ENCODE results near the gene CYFIP1.

Gene CYFIP1

DNA sequence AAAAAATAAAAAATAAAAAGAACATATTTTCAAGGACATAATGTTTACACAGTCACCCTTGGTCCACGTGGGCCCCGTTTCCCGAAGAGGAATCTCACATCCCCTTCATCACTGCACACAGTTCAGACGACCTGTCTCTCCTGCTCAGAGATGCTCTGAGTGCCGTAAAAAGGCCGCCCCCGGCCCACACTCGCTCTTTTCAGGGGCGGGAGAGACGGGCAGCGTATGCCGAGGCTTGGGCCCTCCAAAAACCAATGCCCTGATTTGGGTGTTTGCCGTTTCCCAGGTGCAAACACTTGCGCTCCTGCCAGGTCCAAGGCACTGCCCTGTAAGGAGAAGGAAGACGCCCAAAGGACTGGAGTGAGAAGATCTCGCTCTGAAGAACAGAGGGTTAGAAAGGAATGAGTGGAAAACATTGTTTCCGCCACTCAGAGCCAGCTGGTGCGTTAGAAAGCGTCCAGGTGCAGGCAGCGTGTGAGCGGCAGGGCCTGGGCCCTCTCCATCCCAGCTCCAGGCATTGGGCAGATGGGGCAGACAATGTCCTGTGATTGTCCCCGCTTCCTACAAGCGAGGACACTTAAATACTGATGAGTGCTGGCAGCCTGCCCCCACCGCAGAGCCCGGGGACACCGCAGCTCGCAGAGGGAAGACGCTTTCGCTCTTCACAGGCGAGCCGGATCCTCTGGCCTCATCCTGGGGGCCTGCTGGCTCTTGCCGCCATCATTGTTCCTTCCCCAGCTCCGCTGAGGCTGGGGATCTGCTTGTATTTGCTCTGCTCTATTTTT, 88.5 kb downstream of the CYFIP1 start:
- H3K4me1 ChIP-seq (ENCODE audit: control insufficient read depth, insufficient read depth, low read length) = no peaks in the 10 kb centered on the region
- TF ChIP-seq, protein P1, sequence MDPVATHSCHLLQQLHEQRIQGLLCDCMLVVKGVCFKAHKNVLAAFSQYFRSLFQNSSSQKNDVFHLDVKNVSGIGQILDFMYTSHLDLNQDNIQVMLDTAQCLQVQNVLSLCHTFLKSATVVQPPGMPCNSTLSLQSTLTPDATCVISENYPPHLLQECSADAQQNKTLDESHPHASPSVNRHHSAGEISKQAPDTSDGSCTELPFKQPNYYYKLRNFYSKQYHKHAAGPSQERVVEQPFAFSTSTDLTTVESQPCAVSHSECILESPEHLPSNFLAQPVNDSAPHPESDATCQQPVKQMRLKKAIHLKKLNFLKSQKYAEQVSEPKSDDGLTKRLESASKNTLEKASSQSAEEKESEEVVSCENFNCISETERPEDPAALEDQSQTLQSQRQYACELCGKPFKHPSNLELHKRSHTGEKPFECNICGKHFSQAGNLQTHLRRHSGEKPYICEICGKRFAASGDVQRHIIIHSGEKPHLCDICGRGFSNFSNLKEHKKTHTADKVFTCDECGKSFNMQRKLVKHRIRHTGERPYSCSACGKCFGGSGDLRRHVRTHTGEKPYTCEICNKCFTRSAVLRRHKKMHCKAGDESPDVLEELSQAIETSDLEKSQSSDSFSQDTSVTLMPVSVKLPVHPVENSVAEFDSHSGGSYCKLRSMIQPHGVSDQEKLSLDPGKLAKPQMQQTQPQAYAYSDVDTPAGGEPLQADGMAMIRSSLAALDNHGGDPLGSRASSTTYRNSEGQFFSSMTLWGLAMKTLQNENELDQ (tag by site-specific recombination; IDR thresholded peaks at IDR 0.05; ENCODE audit: low read depth) = no peak
- TF ChIP-seq, protein P2, sequence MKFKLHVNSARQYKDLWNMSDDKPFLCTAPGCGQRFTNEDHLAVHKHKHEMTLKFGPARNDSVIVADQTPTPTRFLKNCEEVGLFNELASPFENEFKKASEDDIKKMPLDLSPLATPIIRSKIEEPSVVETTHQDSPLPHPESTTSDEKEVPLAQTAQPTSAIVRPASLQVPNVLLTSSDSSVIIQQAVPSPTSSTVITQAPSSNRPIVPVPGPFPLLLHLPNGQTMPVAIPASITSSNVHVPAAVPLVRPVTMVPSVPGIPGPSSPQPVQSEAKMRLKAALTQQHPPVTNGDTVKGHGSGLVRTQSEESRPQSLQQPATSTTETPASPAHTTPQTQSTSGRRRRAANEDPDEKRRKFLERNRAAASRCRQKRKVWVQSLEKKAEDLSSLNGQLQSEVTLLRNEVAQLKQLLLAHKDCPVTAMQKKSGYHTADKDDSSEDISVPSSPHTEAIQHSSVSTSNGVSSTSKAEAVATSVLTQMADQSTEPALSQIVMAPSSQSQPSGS (tag by site-specific recombination; IDR thresholded peaks at IDR 0.05; ENCODE audit: low read depth) = no peak
- TF ChIP-seq, protein P3, sequence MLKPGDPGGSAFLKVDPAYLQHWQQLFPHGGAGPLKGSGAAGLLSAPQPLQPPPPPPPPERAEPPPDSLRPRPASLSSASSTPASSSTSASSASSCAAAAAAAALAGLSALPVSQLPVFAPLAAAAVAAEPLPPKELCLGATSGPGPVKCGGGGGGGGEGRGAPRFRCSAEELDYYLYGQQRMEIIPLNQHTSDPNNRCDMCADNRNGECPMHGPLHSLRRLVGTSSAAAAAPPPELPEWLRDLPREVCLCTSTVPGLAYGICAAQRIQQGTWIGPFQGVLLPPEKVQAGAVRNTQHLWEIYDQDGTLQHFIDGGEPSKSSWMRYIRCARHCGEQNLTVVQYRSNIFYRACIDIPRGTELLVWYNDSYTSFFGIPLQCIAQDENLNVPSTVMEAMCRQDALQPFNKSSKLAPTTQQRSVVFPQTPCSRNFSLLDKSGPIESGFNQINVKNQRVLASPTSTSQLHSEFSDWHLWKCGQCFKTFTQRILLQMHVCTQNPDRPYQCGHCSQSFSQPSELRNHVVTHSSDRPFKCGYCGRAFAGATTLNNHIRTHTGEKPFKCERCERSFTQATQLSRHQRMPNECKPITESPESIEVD (tag by site-specific recombination; IDR thresholded peaks at IDR 0.05) = no peak
- TF ChIP-seq ZNF596 (tag by site-specific recombination; IDR thresholded peaks at IDR 0.05) (no peak), ZNF394 (tag by site-specific recombination; IDR thresholded peaks at IDR 0.05; ENCODE audit: borderline replicate concordance) (no peak), ZNF776 (tag by site-specific recombination; IDR thresholded peaks at IDR 0.05; ENCODE audit: borderline replicate concordance) (no peak), GLI4 (tag by site-specific recombination; IDR thresholded peaks at IDR 0.05) (no peak), ZNF132 (tag by site-specific recombination; IDR thresholded peaks at IDR 0.05; ENCODE audit: borderline replicate concordance) (no peak), ZBTB8A (tag by site-specific recombination; IDR thresholded peaks at IDR 0.05) (no peak), ZNF24 (tag by site-specific recombination; IDR thresholded peaks at IDR 0.05) (no peak), SP2 (tag by site-specific recombination; IDR thresholded peaks at IDR 0.05) (no peak), ZNF76 (tag by site-specific recombination; IDR thresholded peaks at IDR 0.05; ENCODE audit: borderline replicate concordance, low read depth) (no peak), ZNF626 (tag by site-specific recombination; IDR thresholded peaks at IDR 0.05) (no peak), ZBTB17 (tag by site-specific recombination; IDR thresholded peaks at IDR 0.05) (no peak)
- TF ChIP-seq, protein P4, sequence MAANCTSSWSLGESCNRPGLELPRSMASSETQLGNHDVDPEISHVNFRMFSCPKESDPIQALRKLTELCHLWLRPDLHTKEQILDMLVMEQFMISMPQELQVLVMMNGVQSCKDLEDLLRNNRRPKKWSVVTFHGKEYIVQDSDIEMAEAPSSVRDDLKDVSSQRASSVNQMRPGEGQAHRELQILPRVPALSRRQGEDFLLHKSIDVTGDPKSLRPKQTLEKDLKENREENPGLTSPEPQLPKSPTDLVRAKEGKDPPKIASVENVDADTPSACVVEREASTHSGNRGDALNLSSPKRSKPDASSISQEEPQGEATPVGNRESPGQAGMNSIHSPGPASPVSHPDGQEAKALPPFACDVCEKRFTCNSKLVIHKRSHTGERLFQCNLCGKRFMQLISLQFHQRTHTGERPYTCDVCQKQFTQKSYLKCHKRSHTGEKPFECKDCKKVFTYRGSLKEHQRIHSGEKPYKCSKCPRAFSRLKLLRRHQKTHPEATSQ (tag by site-specific recombination; IDR thresholded peaks at IDR 0.05) = no peak
- TF ChIP-seq, protein P5, sequence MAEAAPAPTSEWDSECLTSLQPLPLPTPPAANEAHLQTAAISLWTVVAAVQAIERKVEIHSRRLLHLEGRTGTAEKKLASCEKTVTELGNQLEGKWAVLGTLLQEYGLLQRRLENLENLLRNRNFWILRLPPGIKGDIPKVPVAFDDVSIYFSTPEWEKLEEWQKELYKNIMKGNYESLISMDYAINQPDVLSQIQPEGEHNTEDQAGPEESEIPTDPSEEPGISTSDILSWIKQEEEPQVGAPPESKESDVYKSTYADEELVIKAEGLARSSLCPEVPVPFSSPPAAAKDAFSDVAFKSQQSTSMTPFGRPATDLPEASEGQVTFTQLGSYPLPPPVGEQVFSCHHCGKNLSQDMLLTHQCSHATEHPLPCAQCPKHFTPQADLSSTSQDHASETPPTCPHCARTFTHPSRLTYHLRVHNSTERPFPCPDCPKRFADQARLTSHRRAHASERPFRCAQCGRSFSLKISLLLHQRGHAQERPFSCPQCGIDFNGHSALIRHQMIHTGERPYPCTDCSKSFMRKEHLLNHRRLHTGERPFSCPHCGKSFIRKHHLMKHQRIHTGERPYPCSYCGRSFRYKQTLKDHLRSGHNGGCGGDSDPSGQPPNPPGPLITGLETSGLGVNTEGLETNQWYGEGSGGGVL (tag by site-specific recombination; IDR thresholded peaks at IDR 0.05) = no peak
- TF ChIP-seq, protein P6, sequence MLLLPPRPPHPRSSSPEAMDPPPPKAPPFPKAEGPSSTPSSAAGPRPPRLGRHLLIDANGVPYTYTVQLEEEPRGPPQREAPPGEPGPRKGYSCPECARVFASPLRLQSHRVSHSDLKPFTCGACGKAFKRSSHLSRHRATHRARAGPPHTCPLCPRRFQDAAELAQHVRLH (tag by site-specific recombination; IDR thresholded peaks at IDR 0.05) = no peak
- TF ChIP-seq, protein P7, sequence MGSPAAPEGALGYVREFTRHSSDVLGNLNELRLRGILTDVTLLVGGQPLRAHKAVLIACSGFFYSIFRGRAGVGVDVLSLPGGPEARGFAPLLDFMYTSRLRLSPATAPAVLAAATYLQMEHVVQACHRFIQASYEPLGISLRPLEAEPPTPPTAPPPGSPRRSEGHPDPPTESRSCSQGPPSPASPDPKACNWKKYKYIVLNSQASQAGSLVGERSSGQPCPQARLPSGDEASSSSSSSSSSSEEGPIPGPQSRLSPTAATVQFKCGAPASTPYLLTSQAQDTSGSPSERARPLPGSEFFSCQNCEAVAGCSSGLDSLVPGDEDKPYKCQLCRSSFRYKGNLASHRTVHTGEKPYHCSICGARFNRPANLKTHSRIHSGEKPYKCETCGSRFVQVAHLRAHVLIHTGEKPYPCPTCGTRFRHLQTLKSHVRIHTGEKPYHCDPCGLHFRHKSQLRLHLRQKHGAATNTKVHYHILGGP (tag by site-specific recombination; IDR thresholded peaks at IDR 0.05) = no peak
- H3K4me3 ChIP-seq (ENCODE audit: low read depth, low read length) = no peak overlapping the region
- no peaks in the 10 kb centered on the region for H3K9me3 ChIP-seq (ENCODE audit: control insufficient read depth, insufficient read depth, low read depth, low read length)
- ChIA-PET POLR2A (no interaction called here), CTCF (interaction anchor here (0.5 kb wide), 1 partner anchor 192 kb away, joined by 3 read pairs; no protein-coding TSS in a partner anchor)
- peaks cover 0 to 23% of the 10 kb centered on the region in 2 experiments; a peak in 2 of 3 replicates for H3K36me3 ChIP-seq (ENCODE audit: control insufficient read depth in 2 of 2, insufficient read depth in 1 of 2, low read length in 2 of 2)
- H3K27ac ChIP-seq (ENCODE audit: extremely low read depth, low read depth, low read length) = no peak overlapping the region

Measured in HEK293 (cell line).